CD14-positive monocyte (primary cell): ENCODE results near the gene EP400. TPM values are rescaled to one million over a fixed set of nuclear protein-coding genes. Genes with fewer than 3 reads are reported as not detected.

Source experiments
- DNase-seq, 3 donors: peaks; one replicate each; pipeline ENCODE4 v3.0.0-alpha.2; 2011 to 2022
- H2AFZ ChIP-seq: 2 replicates; pipeline ENCODE4 v1.6.0; 2012; ENCODE audit warnings: mild to moderate bottlenecking, low read depth, low read length, inconsistent platforms; ENCODE audit not compliant: insufficient read depth, poor library complexity, severe bottlenecking
- H3K27ac ChIP-seq, 2 donors: 1 replicate in 1 of 2; 2 replicates in 1 of 2; pipeline ENCODE4 v1.5.1; 2012 to 2013; ENCODE audit warnings: low read length in 2 of 2, control low read depth in 1 of 2, inconsistent platforms in 1 of 2, low read depth in 1 of 2, mild to moderate bottlenecking in 1 of 2
- H3K27me3 ChIP-seq, 2 donors: one replicate each; pipeline versions ENCODE4 v1.6.0 to v1.6.1; 2011 to 2013; ENCODE audit warnings: low read length in 2 of 2; ENCODE audit not compliant: control insufficient read depth in 2 of 2, insufficient read depth in 2 of 2
- H3K36me3 ChIP-seq, 2 donors: replicated peaks in 1 of 2; 1 replicate in 1 of 2; 2 replicates in 1 of 2; pipeline versions ENCODE4 v1.5.1 to v1.6.1; 2012 to 2013; ENCODE audit warnings: low read length in 2 of 2, control low read depth in 1 of 2, inconsistent platforms in 1 of 2, mild to moderate bottlenecking in 1 of 2; ENCODE audit not compliant: insufficient read depth in 2 of 2, control insufficient read depth in 1 of 2
- H3K4me1 ChIP-seq, 2 donors: 1 replicate in 1 of 2; 2 replicates in 1 of 2; pipeline versions ENCODE4 v1.5.1 to v1.6.1; 2012 to 2013; ENCODE audit warnings: low read length in 2 of 2, control low read depth in 1 of 2, inconsistent platforms in 1 of 2, mild to moderate bottlenecking in 1 of 2, moderate library complexity in 1 of 2; ENCODE audit not compliant: insufficient read depth in 2 of 2, control insufficient read depth in 1 of 2
- H3K4me2 ChIP-seq: replicated peaks from 2 replicates; pipeline ENCODE3; 2012; ENCODE audit warnings: low read length, moderate library complexity, mild to moderate bottlenecking; ENCODE audit not compliant: poor library complexity, severe bottlenecking; ENCODE audit errors: extremely low read depth
- H3K4me3 ChIP-seq, 3 experiments: fragments of 200-600 bp in 1 of 3; sonication (generic) in 1 of 3; replicated peaks in 1 of 3; 1 replicate in 2 of 3; 2 replicates in 1 of 3; pipeline ENCODE4 v1.5.1; 2011 to 2013; ENCODE audit warnings: low read length in 3 of 3, mild to moderate bottlenecking in 3 of 3, control low read depth in 2 of 3, low read depth in 2 of 3, inconsistent platforms in 1 of 3, moderate library complexity in 1 of 3
- H3K79me2 ChIP-seq: 2 replicates; pipeline ENCODE4 v1.6.0; 2012; ENCODE audit warnings: mild to moderate bottlenecking, control low read depth, inconsistent platforms, low read length, moderate library complexity; ENCODE audit not compliant: insufficient read depth
- H3K9ac ChIP-seq: 2 replicates; pipeline ENCODE4 v1.6.0; 2017; ENCODE audit warnings: low read length, mild to moderate bottlenecking; ENCODE audit not compliant: insufficient read depth, poor library complexity, severe bottlenecking
- H3K9me3 ChIP-seq, 2 donors: replicated peaks in 1 of 2; 1 replicate in 1 of 2; 2 replicates in 1 of 2; pipeline versions ENCODE4 v1.5.1 to v1.6.1; 2012 to 2013; ENCODE audit warnings: low read length in 2 of 2, control low read depth in 1 of 2; ENCODE audit not compliant: control insufficient read depth in 1 of 2, insufficient read depth in 1 of 2
- H4K20me1 ChIP-seq: 2 replicates; pipeline ENCODE4 v1.6.0; 2012; ENCODE audit warnings: mild to moderate bottlenecking, low read length, control low read depth, moderate library complexity; ENCODE audit not compliant: insufficient read depth
- H3K27ac Mint-ChIP-seq, 7 donors: one replicate each; pipeline ENCODE4 v1.8.0; 2020; ENCODE audit warnings: mild to moderate bottlenecking in 7 of 7, mixed read lengths in 7 of 7, moderate library complexity in 6 of 7, inconsistent platforms in 2 of 7
- H3K27me3 Mint-ChIP-seq, 3 donors: one replicate each; pipeline ENCODE4 v1.8.0; 2021 to 2022; ENCODE audit warnings: low read depth in 3 of 3, mild to moderate bottlenecking in 3 of 3, mixed read lengths in 3 of 3, moderate library complexity in 3 of 3, inconsistent platforms in 1 of 3
- H3K36me3 Mint-ChIP-seq, 2 donors: one replicate each; pipeline ENCODE4 v1.8.0; 2020; ENCODE audit warnings: mixed read lengths in 2 of 2, inconsistent platforms in 1 of 2, mild to moderate bottlenecking in 1 of 2
- H3K4me1 Mint-ChIP-seq: one replicate; pipeline ENCODE4 v1.8.0; 2020; ENCODE audit warnings: mild to moderate bottlenecking, mixed read lengths
- H3K4me3 Mint-ChIP-seq, 2 donors: one replicate each; pipeline ENCODE4 v1.8.0; 2020; ENCODE audit warnings: mild to moderate bottlenecking in 2 of 2, mixed read lengths in 2 of 2, moderate library complexity in 1 of 2
- H3K9me3 Mint-ChIP-seq, 7 donors: one replicate each; pipeline ENCODE4 v1.8.0; 2020 to 2022; ENCODE audit warnings: mixed read lengths in 7 of 7, mild to moderate bottlenecking in 6 of 7, moderate library complexity in 6 of 7, inconsistent platforms in 2 of 7
- WGBS: methylation state at CpG from one replicate; pipeline ENCODE4 v1.1.5; 2013; ENCODE audit warnings: missing lambda C conversion rate; ENCODE audit not compliant: insufficient coverage; 5-methylcytosine and 5-hydroxymethylcytosine counted together
- intact Hi-C, 2 donors: fragments of 100-400 bp; cut with micrococcal nuclease; formaldehyde crosslinking; loops; one replicate each; pipeline versions ENCODE4 v1.15.0 to v1.15.1; 2023
- polyA plus RNA-seq, 3 donors: library from polyadenylated mRNA; depleted of rRNA in 1 of 3; unstranded in 2 of 3; stranded (reverse) in 1 of 3; fragments of 300-500 nt in 2 of 3; fragments of >200 nt in 1 of 3; fragmentation: Illumina TruSeq in 2 of 3; gene quantifications; 1 replicate in 2 of 3; 2 replicates in 1 of 3; pipeline ENCODE4 v1.2.3, GENCODE V29; 2012 to 2021
- TF ChIP-seq, protein P1 (sequence below): fragments of 200-600 bp; IDR thresholded peaks from one replicate; pipeline ENCODE4 v1.8.0; 2022; ENCODE audit warnings: antibody characterized with exemption, mild to moderate bottlenecking

The EP400 gene
- polyA plus RNA-seq, 3 donors, result 0.65 to 12.1 (median 0.81) TPM

GRCh38 chr12:131980263-131980662 lies 30.5 kb downstream of the EP400 start:
- H3K27me3 Mint-ChIP-seq, result peaks cover 0 to 2% (median 0%) of the 10 kb centered on the region in 3 donors
- H3K4me3 ChIP-seq, result no peak overlapping the region
- TF ChIP-seq, protein P1, sequence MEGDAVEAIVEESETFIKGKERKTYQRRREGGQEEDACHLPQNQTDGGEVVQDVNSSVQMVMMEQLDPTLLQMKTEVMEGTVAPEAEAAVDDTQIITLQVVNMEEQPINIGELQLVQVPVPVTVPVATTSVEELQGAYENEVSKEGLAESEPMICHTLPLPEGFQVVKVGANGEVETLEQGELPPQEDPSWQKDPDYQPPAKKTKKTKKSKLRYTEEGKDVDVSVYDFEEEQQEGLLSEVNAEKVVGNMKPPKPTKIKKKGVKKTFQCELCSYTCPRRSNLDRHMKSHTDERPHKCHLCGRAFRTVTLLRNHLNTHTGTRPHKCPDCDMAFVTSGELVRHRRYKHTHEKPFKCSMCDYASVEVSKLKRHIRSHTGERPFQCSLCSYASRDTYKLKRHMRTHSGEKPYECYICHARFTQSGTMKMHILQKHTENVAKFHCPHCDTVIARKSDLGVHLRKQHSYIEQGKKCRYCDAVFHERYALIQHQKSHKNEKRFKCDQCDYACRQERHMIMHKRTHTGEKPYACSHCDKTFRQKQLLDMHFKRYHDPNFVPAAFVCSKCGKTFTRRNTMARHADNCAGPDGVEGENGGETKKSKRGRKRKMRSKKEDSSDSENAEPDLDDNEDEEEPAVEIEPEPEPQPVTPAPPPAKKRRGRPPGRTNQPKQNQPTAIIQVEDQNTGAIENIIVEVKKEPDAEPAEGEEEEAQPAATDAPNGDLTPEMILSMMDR, result no peak
- H3K27ac Mint-ChIP-seq, result no peak overlapping the region
- no peak for DNase-seq
- peaks cover 0 to 2% (median 0%) of the 10 kb centered on the region in 7 donors for H3K9me3 Mint-ChIP-seq
- peaks cover 35% of the 10 kb centered on the region for H4K20me1 ChIP-seq
- intact Hi-C loops, result no loop called here
- no peaks in the 10 kb centered on the region for H3K9me3 ChIP-seq
- H3K4me3 Mint-ChIP-seq, result no peak overlapping the region
- H3K4me2 ChIP-seq, result no peak overlapping the region
- no peak overlapping the region for H3K27ac ChIP-seq
- peaks cover 45 to 61% of the 10 kb centered on the region in 2 donors for H3K36me3 ChIP-seq
- H3K79me2 ChIP-seq, result peaks cover 32% of the 10 kb centered on the region
- no peak overlapping the region for H3K9ac ChIP-seq
- H2AFZ ChIP-seq, result no peak overlapping the region
- H3K27me3 ChIP-seq, result no peaks in the 10 kb centered on the region
- peaks cover 48 to 68% of the 10 kb centered on the region in 2 donors for H3K36me3 Mint-ChIP-seq
- WGBS, result 60% methylated on average over 1 of the region's 3 CpGs
- H3K4me1 Mint-ChIP-seq, result peaks cover 18% of the 10 kb centered on the region
- peaks cover 14 to 17% of the 10 kb centered on the region in 2 donors for H3K4me1 ChIP-seq

- peaks cover 0 to 2% (median 0%) of the 10 kb centered on the region in 3 donors for H3K27me3 Mint-ChIP-seq
- peaks cover 24 to 27% of the 10 kb centered on the region in 2 donors for H3K4me1 ChIP-seq
- peaks cover 22% of the 10 kb centered on the region for H3K79me2 ChIP-seq
- intact Hi-C loops, result no loop called here
- peaks cover 48 to 65% of the 10 kb centered on the region in 2 donors for H3K36me3 Mint-ChIP-seq
- H3K9ac ChIP-seq, result no peak overlapping the region
- H3K4me1 Mint-ChIP-seq, result peaks cover 26% of the 10 kb centered on the region
- no peak overlapping the region for H3K4me2 ChIP-seq
- H3K4me3 ChIP-seq, result no peak overlapping the region
- DNase-seq, result no peak
- no peak overlapping the region for H3K27ac ChIP-seq
- peaks cover 45 to 64% of the 10 kb centered on the region in 2 donors for H3K36me3 ChIP-seq
- H3K9me3 Mint-ChIP-seq, result peaks cover 0 to 2% (median 0%) of the 10 kb centered on the region in 7 donors
- peak overlapping the region in 1 of 7 donors; percentile 83 for H3K27ac Mint-ChIP-seq
- H4K20me1 ChIP-seq, result peaks cover 26% of the 10 kb centered on the region
- no peak overlapping the region for H2AFZ ChIP-seq
- H3K27me3 ChIP-seq, result no peaks in the 10 kb centered on the region
- TF ChIP-seq, protein P1, result no peak
- no peaks in the 10 kb centered on the region for H3K9me3 ChIP-seq
- no peak overlapping the region for H3K4me3 Mint-ChIP-seq
- 97% methylated on average over 6 of the region's 10 CpGs for WGBS
Observed at GRCh38 chr12:131981388-131981787, 31.6 kb downstream of the EP400 start.
